Keratinocyte (primary cell): ENCODE results near the gene S100A1.

Experiments used
- EZH2 ChIP-seq: IDR thresholded peaks from one replicate; pipeline ENCODE4 v1.6.1; 2012; ENCODE audit warnings: inconsistent platforms, mild to moderate bottlenecking, low read length, moderate library complexity
- TF ChIP-seq, protein P1 (sequence below), 3 experiments: IDR thresholded peaks in 1 of 3; conservative IDR thresholded peaks in 1 of 3; optimal IDR thresholded peaks in 1 of 3; 2 replicates in 2 of 3; 3 replicates in 1 of 3; pipeline versions ENCODE3 to v1.5.1; 2011; ENCODE audit warnings: low read length in 3 of 3, mild to moderate bottlenecking in 3 of 3, moderate library complexity in 2 of 3, control low read depth in 1 of 3, inconsistent platforms in 1 of 3; ENCODE audit not compliant: insufficient read depth in 2 of 3; ENCODE audit errors: extremely low read depth in 1 of 3

- no peak for TF ChIP-seq EZH2
- TF ChIP-seq, protein P1, sequence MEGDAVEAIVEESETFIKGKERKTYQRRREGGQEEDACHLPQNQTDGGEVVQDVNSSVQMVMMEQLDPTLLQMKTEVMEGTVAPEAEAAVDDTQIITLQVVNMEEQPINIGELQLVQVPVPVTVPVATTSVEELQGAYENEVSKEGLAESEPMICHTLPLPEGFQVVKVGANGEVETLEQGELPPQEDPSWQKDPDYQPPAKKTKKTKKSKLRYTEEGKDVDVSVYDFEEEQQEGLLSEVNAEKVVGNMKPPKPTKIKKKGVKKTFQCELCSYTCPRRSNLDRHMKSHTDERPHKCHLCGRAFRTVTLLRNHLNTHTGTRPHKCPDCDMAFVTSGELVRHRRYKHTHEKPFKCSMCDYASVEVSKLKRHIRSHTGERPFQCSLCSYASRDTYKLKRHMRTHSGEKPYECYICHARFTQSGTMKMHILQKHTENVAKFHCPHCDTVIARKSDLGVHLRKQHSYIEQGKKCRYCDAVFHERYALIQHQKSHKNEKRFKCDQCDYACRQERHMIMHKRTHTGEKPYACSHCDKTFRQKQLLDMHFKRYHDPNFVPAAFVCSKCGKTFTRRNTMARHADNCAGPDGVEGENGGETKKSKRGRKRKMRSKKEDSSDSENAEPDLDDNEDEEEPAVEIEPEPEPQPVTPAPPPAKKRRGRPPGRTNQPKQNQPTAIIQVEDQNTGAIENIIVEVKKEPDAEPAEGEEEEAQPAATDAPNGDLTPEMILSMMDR (optimal IDR thresholded peaks at IDR 0.05 in 1 of 3, IDR thresholded peaks at IDR 0.05 in 1 of 3, conservative IDR thresholded peaks at IDR 0.05 in 1 of 3; ENCODE audit: extremely low read depth in 1 of 3, insufficient read depth in 2 of 3, low read length in 3 of 3) = peak in 1 of 3 experiments; percentile 9
Observed at GRCh38 chr1:153679337-153680119, 51.3 kb downstream of the S100A1 start.
